Fibroblast of pulmonary artery (primary cell): ENCODE results near the gene ATP23.
A peak's percentile ranks its signal among the peaks of the same experiment; 100 is the strongest.

Source experiments
- DNase-seq: peaks from one replicate; pipeline ENCODE4 v3.0.0-alpha.2; 2010; ENCODE audit warnings: low read depth
- H3K4me3 ChIP-seq: replicated peaks from 2 replicates; pipeline ENCODE4 v1.5.1; 2011; ENCODE audit warnings: low read depth, mild to moderate bottlenecking, control low read depth, low read length, moderate library complexity
- TF ChIP-seq, protein P1 (sequence below): IDR thresholded peaks from 2 replicates; pipeline ENCODE4 v1.5.1; 2011; ENCODE audit warnings: mild to moderate bottlenecking, control low read depth, low read length, inconsistent platforms; ENCODE audit errors: missing control alignments

ATP23 gene

DNA sequence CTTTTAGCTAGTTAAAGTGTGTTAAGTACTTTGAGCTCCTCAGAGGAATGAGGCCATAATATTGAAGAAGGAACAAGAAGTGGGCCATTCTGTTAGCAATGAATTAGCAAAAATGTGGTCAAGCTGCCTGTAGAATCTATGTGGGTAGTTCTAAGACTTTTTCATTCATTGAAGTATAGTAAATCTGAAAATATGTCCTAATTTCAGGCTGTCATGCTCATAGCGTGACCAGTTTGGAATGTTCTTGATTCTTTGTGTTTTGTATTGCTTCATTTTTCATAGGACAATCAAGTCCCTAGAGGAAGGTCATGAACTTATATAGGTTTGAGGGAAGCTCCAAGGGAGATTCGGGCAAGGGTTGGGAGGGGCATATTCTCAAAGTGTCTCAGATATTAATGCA lies 11.4 kb downstream of the ATP23 start:
- no peak for DNase-seq
- H3K4me3 ChIP-seq, result no peak overlapping the region
- TF ChIP-seq, protein P1, sequence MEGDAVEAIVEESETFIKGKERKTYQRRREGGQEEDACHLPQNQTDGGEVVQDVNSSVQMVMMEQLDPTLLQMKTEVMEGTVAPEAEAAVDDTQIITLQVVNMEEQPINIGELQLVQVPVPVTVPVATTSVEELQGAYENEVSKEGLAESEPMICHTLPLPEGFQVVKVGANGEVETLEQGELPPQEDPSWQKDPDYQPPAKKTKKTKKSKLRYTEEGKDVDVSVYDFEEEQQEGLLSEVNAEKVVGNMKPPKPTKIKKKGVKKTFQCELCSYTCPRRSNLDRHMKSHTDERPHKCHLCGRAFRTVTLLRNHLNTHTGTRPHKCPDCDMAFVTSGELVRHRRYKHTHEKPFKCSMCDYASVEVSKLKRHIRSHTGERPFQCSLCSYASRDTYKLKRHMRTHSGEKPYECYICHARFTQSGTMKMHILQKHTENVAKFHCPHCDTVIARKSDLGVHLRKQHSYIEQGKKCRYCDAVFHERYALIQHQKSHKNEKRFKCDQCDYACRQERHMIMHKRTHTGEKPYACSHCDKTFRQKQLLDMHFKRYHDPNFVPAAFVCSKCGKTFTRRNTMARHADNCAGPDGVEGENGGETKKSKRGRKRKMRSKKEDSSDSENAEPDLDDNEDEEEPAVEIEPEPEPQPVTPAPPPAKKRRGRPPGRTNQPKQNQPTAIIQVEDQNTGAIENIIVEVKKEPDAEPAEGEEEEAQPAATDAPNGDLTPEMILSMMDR, result no peak

DNA sequence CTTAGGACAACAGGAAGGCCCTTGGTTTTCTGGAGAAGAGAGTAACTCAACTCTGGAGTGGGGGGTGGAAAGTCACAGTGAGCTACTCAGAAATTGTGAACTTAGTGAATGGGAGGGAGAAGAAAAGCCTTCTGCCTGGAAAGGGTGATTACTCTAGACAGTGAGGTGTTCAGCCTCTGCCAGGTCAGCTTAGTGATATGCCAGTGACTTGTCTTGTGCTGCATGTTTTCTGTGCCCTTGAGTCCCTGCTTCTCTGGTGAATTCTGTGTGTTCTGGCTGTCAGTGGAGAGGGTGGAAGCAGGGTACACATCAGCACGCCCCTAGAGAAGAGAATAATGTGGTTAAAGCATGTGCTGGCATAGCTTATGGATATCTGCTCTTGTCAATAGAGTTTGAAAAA lies 13.4 kb downstream of the ATP23 start:
- H3K4me3 ChIP-seq, result no peak overlapping the region
- TF ChIP-seq, protein P1, result no peak
- DNase-seq, result no peak

DNA sequence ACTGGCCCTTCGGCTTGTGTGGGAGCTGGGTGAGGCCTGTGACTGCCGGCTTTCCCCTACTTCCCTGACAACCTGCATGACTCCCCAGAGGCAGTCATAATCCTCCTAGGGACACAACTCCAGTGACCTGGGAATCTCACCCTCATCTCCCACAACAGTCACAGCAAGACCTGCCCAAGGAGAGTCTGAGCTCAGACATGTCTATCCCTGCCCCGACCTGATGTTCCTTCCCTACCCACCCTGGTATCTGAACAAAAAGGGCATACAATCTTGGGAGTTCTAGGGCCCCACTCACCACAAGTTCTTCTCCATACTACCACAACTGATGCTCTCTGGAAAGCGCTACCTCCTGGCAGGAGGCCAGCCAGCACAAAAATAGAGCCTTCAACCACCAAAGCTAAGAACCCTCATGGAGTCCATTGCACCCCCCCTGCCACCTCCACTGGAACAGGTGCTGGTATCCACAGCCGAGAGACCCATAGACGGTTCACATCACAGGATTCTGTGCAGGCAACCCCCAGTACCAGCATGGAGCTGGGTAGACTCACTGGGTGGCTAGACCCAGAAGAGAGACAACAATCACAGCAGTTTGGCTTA lies 16.8 kb downstream of the ATP23 start:
- TF ChIP-seq, protein P1, result no peak
- no peak overlapping the region for H3K4me3 ChIP-seq
- no peak for DNase-seq

DNA sequence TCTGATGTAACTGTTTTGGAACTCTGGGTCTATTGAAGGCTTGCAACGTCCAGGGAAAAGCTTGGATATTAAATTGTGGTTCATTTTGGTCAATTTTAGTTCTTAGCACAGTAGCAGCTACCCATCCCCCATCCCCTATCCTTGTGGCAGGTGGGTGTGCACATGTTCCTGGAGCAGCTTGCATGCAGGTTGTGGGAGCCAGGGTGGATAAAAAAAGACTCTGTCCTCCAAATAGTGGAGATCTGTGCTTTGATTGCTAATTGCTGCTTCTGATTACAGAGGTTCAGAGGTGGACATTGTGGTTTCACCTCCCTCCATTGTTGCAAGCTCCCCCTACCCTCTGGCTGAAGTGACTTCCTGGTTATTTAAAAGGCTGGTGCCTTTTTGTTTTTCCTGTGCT lies 23.1 kb downstream of the ATP23 start:
- no peak overlapping the region for H3K4me3 ChIP-seq
- DNase-seq, result no peak
- TF ChIP-seq, protein P1, result no peak

DNA sequence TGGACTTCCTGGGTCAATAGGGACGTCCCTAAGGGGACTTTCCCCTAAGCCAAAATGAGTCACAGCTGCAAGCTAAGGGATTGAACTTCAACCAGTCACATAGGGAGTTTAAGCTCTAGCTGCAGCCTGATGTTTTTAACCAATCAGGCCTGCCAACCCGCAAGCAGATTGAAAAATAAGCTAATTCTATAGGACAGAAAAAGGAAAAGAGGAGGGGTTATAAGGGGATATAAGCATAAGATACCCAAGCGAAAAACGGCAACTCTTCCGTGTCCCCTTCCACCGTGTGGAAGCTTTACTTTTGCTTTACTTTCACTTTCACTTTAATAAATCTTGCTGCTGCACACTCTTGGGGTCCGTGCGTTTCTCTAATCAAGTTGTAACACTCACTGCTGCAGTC lies 24.4 kb downstream of the ATP23 start:
- no peak overlapping the region for H3K4me3 ChIP-seq
- no peak for DNase-seq
- TF ChIP-seq, protein P1, result no peak

DNA sequence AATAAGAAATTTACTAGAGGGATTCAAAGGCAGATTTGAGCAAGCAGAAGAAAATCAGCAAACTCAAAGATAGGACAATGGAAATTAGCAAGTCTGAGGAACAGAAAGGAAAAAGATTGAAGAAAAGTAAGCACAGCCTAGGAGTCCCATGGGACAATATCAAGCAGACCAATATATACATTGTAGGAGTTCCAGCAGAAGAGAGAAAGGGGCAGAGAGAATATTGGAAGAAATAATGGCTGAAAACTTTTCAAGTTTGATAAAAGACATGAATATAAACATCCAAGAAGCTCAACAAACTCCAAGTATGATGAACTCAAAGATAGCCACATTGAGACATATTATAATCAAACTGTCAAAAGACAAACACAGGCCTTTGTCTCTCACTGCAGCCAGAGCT lies 25.2 kb downstream of the ATP23 start:
- no peak overlapping the region for H3K4me3 ChIP-seq
- DNase-seq, result no peak
- TF ChIP-seq, protein P1, result no peak

DNA sequence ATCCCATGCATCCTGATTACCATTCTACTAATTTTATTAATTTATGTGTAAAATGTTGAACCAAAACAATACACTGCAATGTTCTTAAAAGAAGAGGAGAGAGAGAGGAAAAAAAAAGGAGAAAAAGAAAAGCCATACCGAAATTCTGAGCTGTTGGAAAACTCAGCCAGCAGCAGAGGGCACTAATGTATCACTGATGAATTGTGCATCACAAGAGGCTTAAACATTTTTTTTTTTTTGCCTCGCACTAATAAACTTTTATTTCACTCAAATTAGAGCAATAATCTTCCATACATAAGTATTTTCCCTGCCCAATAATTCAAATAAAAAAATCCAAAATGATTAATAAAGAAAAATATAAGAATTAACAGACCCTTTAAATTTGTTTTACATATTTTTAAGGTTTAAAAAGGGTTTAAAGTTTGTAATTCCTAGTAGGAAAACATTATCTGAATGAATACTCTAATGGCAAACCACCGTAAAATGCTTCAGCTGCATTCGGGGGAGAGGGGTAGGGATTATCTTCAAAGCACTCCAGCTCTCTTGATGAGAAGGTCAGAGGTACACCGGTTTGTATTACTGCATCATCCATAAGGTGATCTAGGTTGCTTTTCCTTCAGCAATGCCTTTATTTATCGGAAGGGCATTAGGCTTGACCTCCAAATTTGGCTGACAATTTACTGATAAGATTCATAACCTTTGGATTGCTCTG lies 41.9 kb downstream of the ATP23 start:
- peak; percentile 77 for DNase-seq
- TF ChIP-seq, protein P1, result peak; percentile 68
- H3K4me3 ChIP-seq, result no peak overlapping the region
